SK-N-MC (cell line): ENCODE results near the gene MT2A.

ENCODE experiments used
- EZH2 ChIP-seq: fragments of 200-600 bp; sonication (generic); IDR thresholded peaks from one replicate; pipeline ENCODE4 v1.6.1; 2017; ENCODE audit warnings: antibody characterized with exemption
- POLR2AphosphoS5 ChIP-seq: IDR thresholded peaks from 2 replicates; pipeline ENCODE4 v1.6.1; 2012; ENCODE audit warnings: mild to moderate bottlenecking, low read depth, low read length, borderline replicate concordance

DNA sequence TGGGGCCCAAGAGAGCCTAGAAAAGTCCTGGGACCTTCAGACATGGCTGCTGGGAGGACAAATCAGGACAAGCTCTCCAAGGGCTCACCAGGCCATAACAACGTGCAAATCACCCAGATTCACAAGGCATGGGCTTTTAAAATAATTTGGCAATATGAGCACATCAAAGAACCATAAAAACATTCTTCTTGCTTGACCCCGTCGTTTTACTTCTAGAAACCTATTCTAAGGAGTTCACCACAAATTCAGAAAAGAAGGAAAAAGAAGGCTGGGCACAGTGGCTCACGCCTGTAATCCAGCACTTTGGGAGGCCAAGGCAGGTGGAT lies 31.1 kb upstream of the MT2A start:
- TF ChIP-seq POLR2AphosphoS5 (no peak), EZH2 (no peak)
